SK-N-SH treated with all-trans-retinoic acid at 6 μM for 48 hours (cell line): ENCODE measurements around the gene PCDHGA7.

ENCODE experiments used
- ATAC-seq: fragments of 200-7000 bp; cut with Tn5 transposase; 3 replicates; pipeline ENCODE4 v1.9.1; 2020; ENCODE audit warnings: mild to moderate bottlenecking, moderate library complexity
- ARNTL ChIP-seq: fragments of 450-650 bp; formaldehyde crosslinking; IDR thresholded peaks from 2 replicates; pipeline ENCODE4 v1.5.0; 2020; ENCODE audit warnings: low read depth, mild to moderate bottlenecking, moderate library complexity, borderline replicate concordance
- BACH2 ChIP-seq: fragments of 250-450 bp; sonication (Bioruptor Pico); IDR thresholded peaks from 2 replicates; pipeline ENCODE4 v1.9.0; 2021; ENCODE audit warnings: mild to moderate bottlenecking, borderline replicate concordance
- CSDC2 ChIP-seq: fragments of 250-450 bp; sonication (Bioruptor Pico); IDR thresholded peaks from 2 replicates; pipeline ENCODE4 v1.5.0; 2020; ENCODE audit warnings: mild to moderate bottlenecking, moderate library complexity
- ESRRG ChIP-seq: fragments of 250-450 bp; sonication (Bioruptor Pico); IDR thresholded peaks from 2 replicates; pipeline ENCODE4 v1.6.1; 2021; ENCODE audit warnings: mild to moderate bottlenecking
- GLIS3 ChIP-seq: fragments of 250-450 bp; sonication (Bioruptor Pico); IDR thresholded peaks from 2 replicates; pipeline ENCODE4 v1.5.0; 2020; ENCODE audit warnings: mild to moderate bottlenecking, moderate library complexity
- ISL1 ChIP-seq: fragments of 250-450 bp; sonication (Bioruptor Pico); IDR thresholded peaks from 2 replicates; pipeline ENCODE4 v2.1.2; 2022; ENCODE audit warnings: mild to moderate bottlenecking, moderate library complexity
- OSR1 ChIP-seq: fragments of 250-450 bp; sonication (Bioruptor Pico); IDR thresholded peaks from 2 replicates; pipeline ENCODE4 v1.8.0; 2022; ENCODE audit warnings: moderate library complexity, mild to moderate bottlenecking, inconsistent platforms
- RARB ChIP-seq: fragments of 250-450 bp; sonication (Bioruptor Pico); IDR thresholded peaks from 2 replicates; pipeline ENCODE4 v1.8.0; 2021; ENCODE audit warnings: mild to moderate bottlenecking, moderate library complexity
- SNAI2 ChIP-seq: fragments of 250-450 bp; sonication (Bioruptor Pico); IDR thresholded peaks from 2 replicates; pipeline ENCODE4 v1.5.0; 2020; ENCODE audit warnings: mild to moderate bottlenecking, moderate library complexity
- TCF4 ChIP-seq: fragments of 250-450 bp; sonication (Bioruptor Pico); IDR thresholded peaks from 2 replicates; pipeline ENCODE4 v1.8.0; 2021; ENCODE audit warnings: mild to moderate bottlenecking, moderate library complexity, borderline replicate concordance
- TOX ChIP-seq: fragments of 250-450 bp; sonication (Bioruptor Pico); IDR thresholded peaks from 2 replicates; pipeline ENCODE4 v1.8.0; 2021; ENCODE audit warnings: mild to moderate bottlenecking, moderate library complexity, borderline replicate concordance
- ZC3H10 ChIP-seq: fragments of 250-450 bp; sonication (Bioruptor Pico); IDR thresholded peaks from 2 replicates; pipeline ENCODE4 v1.5.1; 2021; ENCODE audit warnings: mild to moderate bottlenecking, moderate library complexity
- ZFP3 ChIP-seq: fragments of 250-450 bp; sonication (Bioruptor Pico); IDR thresholded peaks from 2 replicates; pipeline ENCODE4 v1.5.0; 2020; ENCODE audit warnings: mild to moderate bottlenecking, moderate library complexity
- ZFP30 ChIP-seq: fragments of 450-650 bp; formaldehyde crosslinking; IDR thresholded peaks from 2 replicates; pipeline ENCODE4 v1.5.0; 2022; ENCODE audit warnings: mild to moderate bottlenecking, moderate library complexity
- ZNF565 ChIP-seq: fragments of 450-650 bp; formaldehyde crosslinking; conservative IDR thresholded peaks from 2 replicates; pipeline ENCODE4 v1.5.0; 2020; ENCODE audit warnings: low read depth, mild to moderate bottlenecking, moderate library complexity
- ZNF70 ChIP-seq: fragments of 450-650 bp; formaldehyde crosslinking; IDR thresholded peaks from 2 replicates; pipeline ENCODE4 v1.5.0; 2020; ENCODE audit warnings: mild to moderate bottlenecking, moderate library complexity
- ZNF8 ChIP-seq: fragments of 450-650 bp; formaldehyde crosslinking; IDR thresholded peaks from 2 replicates; pipeline ENCODE4 v1.5.0; 2020; ENCODE audit warnings: mild to moderate bottlenecking, moderate library complexity
- TF ChIP-seq, protein P1 (sequence below): fragments of 250-450 bp; sonication (Bioruptor Pico); IDR thresholded peaks from 2 replicates; pipeline ENCODE4 v1.8.0; 2020; ENCODE audit warnings: mild to moderate bottlenecking, moderate library complexity, borderline replicate concordance
- TF ChIP-seq, protein P2 (sequence below): fragments of 250-450 bp; sonication (Bioruptor Pico); IDR thresholded peaks from 2 replicates; pipeline ENCODE4 v1.5.0; 2020; ENCODE audit warnings: mild to moderate bottlenecking, moderate library complexity
- TF ChIP-seq, protein P3 (sequence below): fragments of 250-450 bp; sonication (Bioruptor Pico); IDR thresholded peaks from 2 replicates; pipeline ENCODE4 v1.5.1; 2021; ENCODE audit warnings: mild to moderate bottlenecking, moderate library complexity
- TF ChIP-seq, protein P4 (sequence below): fragments of 250-450 bp; sonication (Bioruptor Pico); IDR thresholded peaks from 2 replicates; pipeline ENCODE4 v1.5.1; 2020; ENCODE audit warnings: low read depth, mild to moderate bottlenecking, moderate library complexity

Gene PCDHGA7

DNA sequence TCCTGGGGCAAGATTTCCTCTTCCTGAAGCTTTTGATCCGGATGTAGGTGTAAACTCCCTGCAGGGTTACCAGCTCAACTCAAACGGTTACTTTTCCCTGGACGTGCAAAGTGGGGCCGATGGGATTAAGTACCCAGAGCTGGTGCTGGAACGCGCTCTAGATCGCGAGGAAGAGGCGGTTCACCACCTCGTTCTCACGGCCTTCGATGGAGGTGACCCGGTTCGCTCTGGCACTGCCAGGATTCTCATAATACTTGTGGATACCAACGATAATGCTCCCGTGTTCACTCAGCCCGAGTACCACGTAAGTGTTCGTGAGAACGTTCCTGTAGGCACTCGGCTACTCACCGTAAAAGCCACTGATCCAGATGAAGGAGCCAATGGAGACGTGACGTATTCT lies 26.9 kb upstream of the PCDHGA7 start:
- TF ChIP-seq ZFP30 (CRISPR knock-in tag) = no peak
- no peak for TF ChIP-seq ZFP3 (CRISPR knock-in tag)
- TF ChIP-seq ZNF565 (CRISPR knock-in tag) = no peak
- TF ChIP-seq ZNF8 (CRISPR knock-in tag) = no peak
- TF ChIP-seq, protein P1, sequence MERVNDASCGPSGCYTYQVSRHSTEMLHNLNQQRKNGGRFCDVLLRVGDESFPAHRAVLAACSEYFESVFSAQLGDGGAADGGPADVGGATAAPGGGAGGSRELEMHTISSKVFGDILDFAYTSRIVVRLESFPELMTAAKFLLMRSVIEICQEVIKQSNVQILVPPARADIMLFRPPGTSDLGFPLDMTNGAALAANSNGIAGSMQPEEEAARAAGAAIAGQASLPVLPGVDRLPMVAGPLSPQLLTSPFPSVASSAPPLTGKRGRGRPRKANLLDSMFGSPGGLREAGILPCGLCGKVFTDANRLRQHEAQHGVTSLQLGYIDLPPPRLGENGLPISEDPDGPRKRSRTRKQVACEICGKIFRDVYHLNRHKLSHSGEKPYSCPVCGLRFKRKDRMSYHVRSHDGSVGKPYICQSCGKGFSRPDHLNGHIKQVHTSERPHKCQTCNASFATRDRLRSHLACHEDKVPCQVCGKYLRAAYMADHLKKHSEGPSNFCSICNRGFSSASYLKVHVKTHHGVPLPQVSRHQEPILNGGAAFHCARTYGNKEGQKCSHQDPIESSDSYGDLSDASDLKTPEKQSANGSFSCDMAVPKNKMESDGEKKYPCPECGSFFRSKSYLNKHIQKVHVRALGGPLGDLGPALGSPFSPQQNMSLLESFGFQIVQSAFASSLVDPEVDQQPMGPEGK (CRISPR knock-in tag) = no peak
- TF ChIP-seq, protein P2, sequence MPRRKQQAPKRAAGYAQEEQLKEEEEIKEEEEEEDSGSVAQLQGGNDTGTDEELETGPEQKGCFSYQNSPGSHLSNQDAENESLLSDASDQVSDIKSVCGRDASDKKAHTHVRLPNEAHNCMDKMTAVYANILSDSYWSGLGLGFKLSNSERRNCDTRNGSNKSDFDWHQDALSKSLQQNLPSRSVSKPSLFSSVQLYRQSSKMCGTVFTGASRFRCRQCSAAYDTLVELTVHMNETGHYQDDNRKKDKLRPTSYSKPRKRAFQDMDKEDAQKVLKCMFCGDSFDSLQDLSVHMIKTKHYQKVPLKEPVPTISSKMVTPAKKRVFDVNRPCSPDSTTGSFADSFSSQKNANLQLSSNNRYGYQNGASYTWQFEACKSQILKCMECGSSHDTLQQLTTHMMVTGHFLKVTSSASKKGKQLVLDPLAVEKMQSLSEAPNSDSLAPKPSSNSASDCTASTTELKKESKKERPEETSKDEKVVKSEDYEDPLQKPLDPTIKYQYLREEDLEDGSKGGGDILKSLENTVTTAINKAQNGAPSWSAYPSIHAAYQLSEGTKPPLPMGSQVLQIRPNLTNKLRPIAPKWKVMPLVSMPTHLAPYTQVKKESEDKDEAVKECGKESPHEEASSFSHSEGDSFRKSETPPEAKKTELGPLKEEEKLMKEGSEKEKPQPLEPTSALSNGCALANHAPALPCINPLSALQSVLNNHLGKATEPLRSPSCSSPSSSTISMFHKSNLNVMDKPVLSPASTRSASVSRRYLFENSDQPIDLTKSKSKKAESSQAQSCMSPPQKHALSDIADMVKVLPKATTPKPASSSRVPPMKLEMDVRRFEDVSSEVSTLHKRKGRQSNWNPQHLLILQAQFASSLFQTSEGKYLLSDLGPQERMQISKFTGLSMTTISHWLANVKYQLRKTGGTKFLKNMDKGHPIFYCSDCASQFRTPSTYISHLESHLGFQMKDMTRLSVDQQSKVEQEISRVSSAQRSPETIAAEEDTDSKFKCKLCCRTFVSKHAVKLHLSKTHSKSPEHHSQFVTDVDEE (CRISPR knock-in tag) = no peak
- TF ChIP-seq ZC3H10 (CRISPR knock-in tag) = no peak
- no peak for TF ChIP-seq BACH2
- no peak for TF ChIP-seq ESRRG
- no peak for TF ChIP-seq TOX (CRISPR knock-in tag)
- TF ChIP-seq ZNF70 (CRISPR knock-in tag) = no peak
- no peak for TF ChIP-seq RARB (CRISPR knock-in tag)
- TF ChIP-seq ARNTL = no peak
- no peak for TF ChIP-seq SNAI2 (CRISPR knock-in tag)
- no peak for TF ChIP-seq GLIS3 (CRISPR knock-in tag)
- TF ChIP-seq OSR1 = no peak
- TF ChIP-seq, protein P3, sequence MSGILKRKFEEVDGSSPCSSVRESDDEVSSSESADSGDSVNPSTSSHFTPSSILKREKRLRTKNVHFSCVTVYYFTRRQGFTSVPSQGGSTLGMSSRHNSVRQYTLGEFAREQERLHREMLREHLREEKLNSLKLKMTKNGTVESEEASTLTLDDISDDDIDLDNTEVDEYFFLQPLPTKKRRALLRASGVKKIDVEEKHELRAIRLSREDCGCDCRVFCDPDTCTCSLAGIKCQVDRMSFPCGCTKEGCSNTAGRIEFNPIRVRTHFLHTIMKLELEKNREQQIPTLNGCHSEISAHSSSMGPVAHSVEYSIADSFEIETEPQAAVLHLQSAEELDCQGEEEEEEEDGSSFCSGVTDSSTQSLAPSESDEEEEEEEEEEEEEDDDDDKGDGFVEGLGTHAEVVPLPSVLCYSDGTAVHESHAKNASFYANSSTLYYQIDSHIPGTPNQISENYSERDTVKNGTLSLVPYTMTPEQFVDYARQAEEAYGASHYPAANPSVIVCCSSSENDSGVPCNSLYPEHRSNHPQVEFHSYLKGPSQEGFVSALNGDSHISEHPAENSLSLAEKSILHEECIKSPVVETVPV = no peak
- TF ChIP-seq CSDC2 = no peak
- TF ChIP-seq, protein P4, sequence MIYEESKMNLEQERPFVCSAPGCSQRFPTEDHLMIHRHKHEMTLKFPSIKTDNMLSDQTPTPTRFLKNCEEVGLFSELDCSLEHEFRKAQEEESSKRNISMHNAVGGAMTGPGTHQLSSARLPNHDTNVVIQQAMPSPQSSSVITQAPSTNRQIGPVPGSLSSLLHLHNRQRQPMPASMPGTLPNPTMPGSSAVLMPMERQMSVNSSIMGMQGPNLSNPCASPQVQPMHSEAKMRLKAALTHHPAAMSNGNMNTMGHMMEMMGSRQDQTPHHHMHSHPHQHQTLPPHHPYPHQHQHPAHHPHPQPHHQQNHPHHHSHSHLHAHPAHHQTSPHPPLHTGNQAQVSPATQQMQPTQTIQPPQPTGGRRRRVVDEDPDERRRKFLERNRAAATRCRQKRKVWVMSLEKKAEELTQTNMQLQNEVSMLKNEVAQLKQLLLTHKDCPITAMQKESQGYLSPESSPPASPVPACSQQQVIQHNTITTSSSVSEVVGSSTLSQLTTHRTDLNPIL = no peak
- no peak for ATAC-seq

DNA sequence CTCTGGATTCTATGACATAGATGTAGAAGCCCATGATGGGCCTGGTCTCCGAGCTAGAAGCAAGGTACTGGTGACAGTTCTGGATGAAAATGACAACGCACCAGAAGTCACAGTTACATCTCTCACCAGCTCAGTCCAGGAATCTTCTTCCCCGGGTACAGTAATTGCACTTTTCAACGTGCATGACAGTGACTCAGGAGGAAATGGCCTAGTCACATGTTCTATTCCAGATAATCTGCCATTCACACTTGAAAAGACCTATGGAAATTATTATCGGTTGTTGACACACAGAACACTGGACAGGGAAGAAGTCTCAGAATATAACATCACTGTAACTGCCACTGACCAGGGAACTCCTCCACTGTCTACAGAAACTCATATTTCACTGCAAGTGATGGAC lies 26.4 kb upstream of the PCDHGA7 start:
- ATAC-seq = no peak
- no peak for TF ChIP-seq ARNTL
- no peak for TF ChIP-seq ZFP30 (CRISPR knock-in tag)
- TF ChIP-seq, protein P2 (CRISPR knock-in tag) = no peak
- no peak for TF ChIP-seq ESRRG

DNA sequence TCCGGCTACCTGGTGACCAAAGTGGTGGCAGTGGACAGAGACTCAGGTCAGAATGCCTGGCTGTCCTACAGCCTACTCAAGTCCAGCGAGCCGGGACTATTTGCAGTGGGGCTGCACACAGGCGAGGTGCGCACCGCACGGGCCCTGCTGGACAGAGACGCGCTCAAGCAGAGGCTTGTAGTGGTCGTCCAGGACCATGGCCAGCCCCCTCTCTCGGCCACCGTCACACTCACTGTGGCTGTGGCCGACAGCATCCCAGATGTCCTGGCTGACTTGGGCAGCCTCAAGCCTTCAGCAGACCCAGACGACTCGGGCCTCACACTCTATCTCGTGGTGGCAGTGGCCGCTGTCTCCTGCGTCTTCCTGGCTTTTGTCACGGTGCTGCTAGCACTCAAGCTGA lies 25.6 kb upstream of the PCDHGA7 start:
- ATAC-seq = no peak
- TF ChIP-seq, protein P3 = no peak
- TF ChIP-seq GLIS3 (CRISPR knock-in tag) (no peak), ZFP30 (CRISPR knock-in tag) (no peak), CSDC2 (no peak), ISL1 (CRISPR knock-in tag) (no peak), ARNTL (no peak), TCF4 (CRISPR knock-in tag) (no peak), TOX (CRISPR knock-in tag) (no peak)
- TF ChIP-seq, protein P1 (CRISPR knock-in tag) = no peak
- TF ChIP-seq, protein P2 (CRISPR knock-in tag) = no peak
